SK-N-SH (cell line): Measurements from ENCODE around the gene RPS8. TPM values are rescaled to one million over a fixed set of nuclear protein-coding genes. Genes with fewer than 3 reads are reported as not detected.
A peak's percentile ranks its signal among the peaks of the same experiment; 100 is the strongest.

Experiments
- CTCF ChIA-PET: fragments of 300-600, 350-600 bp; formaldehyde crosslinking; extraction: SDS; loops from one replicate; lab custom pipeline; 2021; lab: Yijun Ruan, JAX
- POLR2A ChIA-PET: fragments of 350-600 bp; sonication (Branson Sonifier 250); formaldehyde crosslinking; extraction: SDS; loops from one replicate; lab custom pipeline; 2020; ENCODE audit warnings: antibody characterized with exemption, inconsistent platforms; lab: Yijun Ruan, JAX
- DNase-seq: peaks from one replicate; pipeline ENCODE4 v3.0.0; 2012
- H2AFZ ChIP-seq: fragments of 200-600 bp; sonication (generic); 2 replicates; pipeline ENCODE4 v1.8.1; 2016; ENCODE audit warnings: antibody characterized with exemption, mild to moderate bottlenecking, low read depth
- H3F3A ChIP-seq: fragments of 200-600 bp; sonication (generic); replicated peaks from 2 replicates; pipeline ENCODE3; 2016; ENCODE audit warnings: antibody characterized with exemption, mild to moderate bottlenecking; ENCODE audit not compliant: insufficient read depth
- H3K27ac ChIP-seq, 2 experiments: fragments of 200-500 bp in 1 of 2; fragments of 200-600 bp in 1 of 2; sonication (Bioruptor generic) in 1 of 2; sonication (generic), shearing (Covaris generic) in 1 of 2; 2 replicates each; pipeline versions ENCODE4 v1.5.1 to v1.6.1; 2014 to 2016; ENCODE audit warnings: low read depth in 2 of 2, inconsistent platforms in 1 of 2, low read length in 1 of 2, mild to moderate bottlenecking in 1 of 2, mixed read lengths in 1 of 2
- H3K27me3 ChIP-seq: fragments of 200-600 bp; sonication (generic), shearing (Covaris generic); 2 replicates; pipeline ENCODE4 v1.6.1; 2016; ENCODE audit warnings: mixed run types; ENCODE audit not compliant: insufficient read depth
- H3K36me3 ChIP-seq, 2 experiments: fragments of 200-500 bp in 1 of 2; fragments of 200-600 bp in 1 of 2; sonication (Bioruptor generic) in 1 of 2; sonication (generic) in 1 of 2; replicated peaks in 1 of 2; 2 replicates each; pipeline versions ENCODE3 to v1.5.1; 2014 to 2016; ENCODE audit warnings: low read length in 1 of 2, mild to moderate bottlenecking in 1 of 2; ENCODE audit not compliant: insufficient read depth in 2 of 2, control insufficient read depth in 1 of 2
- H3K4me1 ChIP-seq, 2 experiments: fragments of 200-500 bp in 1 of 2; fragments of 200-600 bp in 1 of 2; sonication (Bioruptor generic) in 1 of 2; sonication (generic), shearing (Covaris generic) in 1 of 2; 2 replicates each; pipeline versions ENCODE4 v1.5.1 to v1.6.1; 2014 to 2016; ENCODE audit warnings: low read depth in 1 of 2, low read length in 1 of 2, mixed run types in 1 of 2; ENCODE audit not compliant: insufficient read depth in 2 of 2, control insufficient read depth in 1 of 2
- H3K4me2 ChIP-seq: fragments of 200-600 bp; sonication (generic), shearing (Covaris generic); 2 replicates; pipeline ENCODE4 v1.6.1; 2017; ENCODE audit warnings: mixed run types
- H3K4me3 ChIP-seq, 2 experiments: fragments of 200-500 bp in 1 of 2; fragments of 200-600 bp in 1 of 2; sonication (Bioruptor generic) in 1 of 2; sonication (generic), shearing (Covaris generic) in 1 of 2; 2 replicates each; pipeline versions ENCODE4 v1.5.1 to v1.8.1; 2014 to 2016; ENCODE audit warnings: low read depth in 2 of 2, inconsistent platforms in 1 of 2, low read length in 1 of 2, mild to moderate bottlenecking in 1 of 2, mixed read lengths in 1 of 2, moderate library complexity in 1 of 2
- H3K79me2 ChIP-seq: fragments of 200-600 bp; sonication (generic); 2 replicates; pipeline ENCODE4 v1.8.1; 2017; ENCODE audit warnings: mild to moderate bottlenecking; ENCODE audit not compliant: insufficient read depth
- H3K9ac ChIP-seq: fragments of 200-600 bp; sonication (generic); 2 replicates; pipeline ENCODE4 v1.6.1; 2017; ENCODE audit warnings: mixed run types
- H3K9me2 ChIP-seq: fragments of 200-600 bp; sonication (generic); 2 replicates; pipeline ENCODE4 v1.6.1; 2017; ENCODE audit warnings: mixed run types
- H3K9me3 ChIP-seq: fragments of 200-600 bp; sonication (generic); 2 replicates; pipeline ENCODE4 v1.6.1; 2017; ENCODE audit warnings: mixed run types, mild to moderate bottlenecking, moderate library complexity
- H4K20me1 ChIP-seq: fragments of 200-600 bp; sonication (generic); 2 replicates; pipeline ENCODE4 v1.6.1; 2017; ENCODE audit warnings: mild to moderate bottlenecking, mixed run types; ENCODE audit not compliant: insufficient read depth
- CHD2 ChIP-seq: fragments of 150-350 bp; IDR thresholded peaks from 2 replicates; pipeline ENCODE4 v1.6.1; 2018; ENCODE audit warnings: low read length; ENCODE audit not compliant: partially characterized antibody
- ELF1 ChIP-seq: IDR thresholded peaks from 2 replicates; pipeline ENCODE4 v1.4.0; 2012
- EP300 ChIP-seq, 2 experiments: IDR thresholded peaks; 2 replicates each; pipeline versions ENCODE4 v1.4.0 to v1.6.1; 2012; ENCODE audit warnings: borderline replicate concordance in 1 of 2, low read depth in 1 of 2, low read length in 1 of 2
- EZH2phosphoT487 ChIP-seq: fragments of 200-600 bp; sonication (generic); IDR thresholded peaks from 2 replicates; pipeline ENCODE4 v1.6.1; 2017; ENCODE audit warnings: low read depth, mixed run types, mild to moderate bottlenecking, antibody characterized with exemption, moderate library complexity, borderline replicate concordance
- FOSL2 ChIP-seq: IDR thresholded peaks from 2 replicates; pipeline ENCODE4 v1.4.0; 2012; ENCODE audit warnings: low read depth, mild to moderate bottlenecking, moderate library complexity, borderline replicate concordance
- FOXJ3 ChIP-seq: sonication (generic); formaldehyde crosslinking; IDR thresholded peaks from 2 replicates; pipeline ENCODE4 v1.5.1; 2020; ENCODE audit warnings: mild to moderate bottlenecking, missing genetic modification reagents
- FOXM1 ChIP-seq: IDR thresholded peaks from 2 replicates; pipeline ENCODE4 v1.4.0; 2012; ENCODE audit warnings: low read depth, mild to moderate bottlenecking
- GABPA ChIP-seq: IDR thresholded peaks from 2 replicates; pipeline ENCODE4 v1.4.0; 2012; ENCODE audit warnings: low read depth, mild to moderate bottlenecking
- GATA2 ChIP-seq: sonication (generic); formaldehyde crosslinking; IDR thresholded peaks from 2 replicates; pipeline ENCODE4 v1.5.0; 2020; ENCODE audit warnings: mild to moderate bottlenecking, missing genetic modification reagents
- JUND ChIP-seq: IDR thresholded peaks from 2 replicates; pipeline ENCODE4 v1.4.0; 2012
- MEF2A ChIP-seq: IDR thresholded peaks from 2 replicates; pipeline ENCODE4 v1.4.0; 2012; ENCODE audit warnings: low read depth, borderline replicate concordance
- MXI1 ChIP-seq: IDR thresholded peaks from 2 replicates; pipeline ENCODE4 v1.6.1; 2012; ENCODE audit warnings: mild to moderate bottlenecking, low read depth, low read length, improper control_type of control experiment
- NFIC ChIP-seq: IDR thresholded peaks from 2 replicates; pipeline ENCODE4 v1.4.0; 2012; ENCODE audit warnings: borderline replicate concordance
- POLR2AphosphoS5 ChIP-seq: IDR thresholded peaks from 2 replicates; pipeline ENCODE4 v1.6.1; 2012; ENCODE audit warnings: low read depth, low read length
- RAD21 ChIP-seq: IDR thresholded peaks from 2 replicates; pipeline ENCODE4 v1.6.1; 2012; ENCODE audit warnings: mild to moderate bottlenecking, low read length
- RCOR1 ChIP-seq: fragments of 150-350 bp; IDR thresholded peaks from 2 replicates; pipeline ENCODE4 v1.6.1; 2017; ENCODE audit warnings: antibody characterized with exemption, low read length
- RFX5 ChIP-seq: IDR thresholded peaks from 2 replicates; pipeline ENCODE4 v1.6.1; 2012; ENCODE audit warnings: mild to moderate bottlenecking, improper control_type of control experiment, low read length
- RXRA ChIP-seq: IDR thresholded peaks from 2 replicates; pipeline ENCODE4 v1.4.0; 2012; ENCODE audit warnings: low read depth, mild to moderate bottlenecking, borderline replicate concordance
- SIN3A ChIP-seq: IDR thresholded peaks from 2 replicates; pipeline ENCODE4 v1.6.1; 2012; ENCODE audit warnings: low read depth, mild to moderate bottlenecking, low read length, moderate library complexity, borderline replicate concordance
- SMC3 ChIP-seq: IDR thresholded peaks from 2 replicates; pipeline ENCODE4 v1.6.1; 2012; ENCODE audit warnings: low read depth, low read length, improper control_type of control experiment
- TAF1 ChIP-seq: IDR thresholded peaks from 2 replicates; pipeline ENCODE4 v1.6.1; 2012; ENCODE audit warnings: low read depth, mild to moderate bottlenecking, low read length, moderate library complexity, borderline replicate concordance
- TCF12 ChIP-seq: IDR thresholded peaks from 2 replicates; pipeline ENCODE4 v1.4.0; 2012
- TEAD4 ChIP-seq: IDR thresholded peaks from 2 replicates; pipeline ENCODE4 v1.4.0; 2012; ENCODE audit warnings: mild to moderate bottlenecking, borderline replicate concordance; ENCODE audit not compliant: insufficient read depth
- YY1 ChIP-seq: IDR thresholded peaks from 2 replicates; pipeline ENCODE4 v1.4.0; 2012; ENCODE audit warnings: low read depth, mild to moderate bottlenecking
- WGBS: methylation state at CpG from one replicate; pipeline ENCODE4 v1.1.6; 2017; ENCODE audit warnings: low lambda C conversion rate; 5-methylcytosine and 5-hydroxymethylcytosine counted together
- polyA plus RNA-seq, 3 experiments: library from polyadenylated mRNA; depleted of rRNA; stranded (reverse); fragments of >200 nt; gene quantifications; 2 replicates each; pipeline ENCODE4 v1.2.3, GENCODE V29; 2012
- TF ChIP-seq, protein P1 (sequence below): IDR thresholded peaks from 2 replicates; pipeline ENCODE4 v1.6.1; 2012; ENCODE audit warnings: mild to moderate bottlenecking, low read depth, low read length, moderate library complexity
- TF ChIP-seq, protein P2 (sequence below): IDR thresholded peaks from 2 replicates; pipeline ENCODE4 v1.4.0; 2012; ENCODE audit warnings: low read depth, borderline replicate concordance
- TF ChIP-seq, protein P3 (sequence below): IDR thresholded peaks from 2 replicates; pipeline ENCODE4; 2012
- TF ChIP-seq, protein P4 (sequence below): IDR thresholded peaks from 2 replicates; pipeline ENCODE4 v1.4.0; 2012; ENCODE audit warnings: low read depth

The RPS8 gene
- polyA plus RNA-seq, 1 of the 3 experiments (the other 2 are of a cell fraction) = 3,303 TPM

DNA sequence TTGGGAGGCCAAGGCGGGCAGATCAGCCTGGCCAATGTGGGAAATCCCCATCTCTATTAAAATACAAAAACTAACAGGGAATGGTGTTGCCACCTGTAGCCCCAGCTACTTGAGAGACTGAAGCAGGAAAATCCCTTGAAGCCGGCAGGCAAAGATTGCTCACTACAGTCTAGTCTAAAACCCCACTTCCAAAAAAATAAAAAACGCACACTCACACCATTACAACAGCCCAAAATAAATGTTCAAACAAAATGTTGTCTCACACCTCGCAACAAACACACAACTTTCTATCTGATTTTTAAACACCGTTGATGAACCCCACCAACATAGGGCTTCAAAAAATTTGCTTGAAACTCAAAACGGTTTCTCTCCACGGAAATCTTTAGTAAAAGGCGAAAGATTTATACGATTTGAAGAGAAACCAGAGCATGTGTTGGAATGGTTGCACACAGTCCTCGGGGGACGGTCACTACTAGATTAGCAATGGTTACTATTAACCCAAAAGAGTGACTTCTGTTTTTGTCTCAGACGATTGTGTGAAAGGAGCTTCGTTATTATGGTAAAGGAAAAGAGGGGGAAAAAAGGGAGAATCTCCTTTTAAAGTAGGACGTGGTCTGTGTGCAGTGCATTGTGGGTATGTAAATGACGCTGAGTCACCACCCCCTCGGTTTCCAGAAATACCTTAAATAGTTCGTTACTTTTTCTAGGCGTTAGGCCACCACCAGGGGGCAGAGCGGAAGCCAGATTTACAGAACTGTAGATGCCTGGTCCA, 44.4 kb upstream of the RPS8 start, which contains the start of gene RNU5D-1:
TSS of gene RNU5D-1 (minus strand) at position 430 of the 772 bp plus-strand sequence.
- POLR2A ChIA-PET = interaction anchor here (0.6 to 1.9 kb wide), 9 partner anchors 45 to 572 kb away, joined by 3 to 16 read pairs (median 3); partner anchors contain the start of genes PLK3, RPS8 and UROD
- no peaks in the 10 kb centered on the region for H3K27me3 ChIP-seq
- H3F3A ChIP-seq = peaks cover 42% of the 10 kb centered on the region
- 1% methylated on average over 19 of the region's 19 CpGs for WGBS
- H3K9ac ChIP-seq = peak within 1 kb of the TSS; percentile 74
- H3K4me3 ChIP-seq = peak within 1 kb of the TSS; percentile 2 to 23; a peak in 2 of 4 replicates
- H3K9me2 ChIP-seq = no peaks in the 10 kb centered on the region
- H3K27ac ChIP-seq = peak within 1 kb of the TSS; percentile 95 to 98
- peak within 1 kb of the TSS; percentile 60 for H2AFZ ChIP-seq
- no peaks in the 10 kb centered on the region for H3K4me1 ChIP-seq
- no peaks in the 10 kb centered on the region for H3K9me3 ChIP-seq
- no peaks in the 10 kb centered on the region for H4K20me1 ChIP-seq
- no peaks in the 10 kb centered on the region for H3K36me3 ChIP-seq
- no peaks in the 10 kb centered on the region for H3K79me2 ChIP-seq
- CTCF ChIA-PET = interaction anchor here (0.6 to 5.7 kb wide), 29 partner anchors 11 to 731 kb away, joined by 3 to 52 read pairs (median 4); partner anchors contain the start of genes PLK3 and RPS8
- peak within 1 kb of the TSS; percentile 26 for H3K4me2 ChIP-seq
- peak; percentile 89 for DNase-seq
- TF ChIP-seq FOXM1 (0 out of 2 replicates have a peak, but pooled peaks have one; percentile 46), SIN3A (peak; percentile 100), RCOR1 (0 out of 2 replicates have a peak, but pooled peaks have one; percentile 20), EP300 (IDR thresholded peaks at IDR 0.05; ENCODE audit: borderline replicate concordance in 1 of 2, low read depth in 1 of 2, low read length in 1 of 2) (peak; percentile 51 to 69; a peak in 3 of 4 replicates), JUND (peak; percentile 54), RFX5 (0 out of 2 replicates have a peak, but pooled peaks have one; percentile 23), POLR2AphosphoS5 (peak; percentile 100), YY1 (no peak; the same call in 1 of the 2 replicates), FOXJ3 (CRISPR knock-in tag) (no peak), ELF1 (peak; percentile 52; the same call in 1 of the 2 replicates), TCF12 (peak; percentile 54), MEF2A (no peak), RXRA (0 out of 2 replicates have a peak, but pooled peaks have one; percentile 11), TAF1 (peak; percentile 16), TEAD4 (peak; percentile 86), SMC3 (peak; percentile 51), GATA2 (CRISPR knock-in tag) (no peak), CHD2 (peak; percentile 26), GABPA (peak; percentile 35; the same call in 1 of the 2 replicates), FOSL2 (peak; percentile 81; the same call in 1 of the 2 replicates), EZH2phosphoT487 (no peak), RAD21 (peak; percentile 54), MXI1 (peak; percentile 51; the same call in 1 of the 2 replicates), NFIC (peak; percentile 30)
- TF ChIP-seq, protein P1, sequence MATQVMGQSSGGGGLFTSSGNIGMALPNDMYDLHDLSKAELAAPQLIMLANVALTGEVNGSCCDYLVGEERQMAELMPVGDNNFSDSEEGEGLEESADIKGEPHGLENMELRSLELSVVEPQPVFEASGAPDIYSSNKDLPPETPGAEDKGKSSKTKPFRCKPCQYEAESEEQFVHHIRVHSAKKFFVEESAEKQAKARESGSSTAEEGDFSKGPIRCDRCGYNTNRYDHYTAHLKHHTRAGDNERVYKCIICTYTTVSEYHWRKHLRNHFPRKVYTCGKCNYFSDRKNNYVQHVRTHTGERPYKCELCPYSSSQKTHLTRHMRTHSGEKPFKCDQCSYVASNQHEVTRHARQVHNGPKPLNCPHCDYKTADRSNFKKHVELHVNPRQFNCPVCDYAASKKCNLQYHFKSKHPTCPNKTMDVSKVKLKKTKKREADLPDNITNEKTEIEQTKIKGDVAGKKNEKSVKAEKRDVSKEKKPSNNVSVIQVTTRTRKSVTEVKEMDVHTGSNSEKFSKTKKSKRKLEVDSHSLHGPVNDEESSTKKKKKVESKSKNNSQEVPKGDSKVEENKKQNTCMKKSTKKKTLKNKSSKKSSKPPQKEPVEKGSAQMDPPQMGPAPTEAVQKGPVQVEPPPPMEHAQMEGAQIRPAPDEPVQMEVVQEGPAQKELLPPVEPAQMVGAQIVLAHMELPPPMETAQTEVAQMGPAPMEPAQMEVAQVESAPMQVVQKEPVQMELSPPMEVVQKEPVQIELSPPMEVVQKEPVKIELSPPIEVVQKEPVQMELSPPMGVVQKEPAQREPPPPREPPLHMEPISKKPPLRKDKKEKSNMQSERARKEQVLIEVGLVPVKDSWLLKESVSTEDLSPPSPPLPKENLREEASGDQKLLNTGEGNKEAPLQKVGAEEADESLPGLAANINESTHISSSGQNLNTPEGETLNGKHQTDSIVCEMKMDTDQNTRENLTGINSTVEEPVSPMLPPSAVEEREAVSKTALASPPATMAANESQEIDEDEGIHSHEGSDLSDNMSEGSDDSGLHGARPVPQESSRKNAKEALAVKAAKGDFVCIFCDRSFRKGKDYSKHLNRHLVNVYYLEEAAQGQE = 0 out of 2 replicates have a peak, but pooled peaks have one; percentile 21
- TF ChIP-seq, protein P2, sequence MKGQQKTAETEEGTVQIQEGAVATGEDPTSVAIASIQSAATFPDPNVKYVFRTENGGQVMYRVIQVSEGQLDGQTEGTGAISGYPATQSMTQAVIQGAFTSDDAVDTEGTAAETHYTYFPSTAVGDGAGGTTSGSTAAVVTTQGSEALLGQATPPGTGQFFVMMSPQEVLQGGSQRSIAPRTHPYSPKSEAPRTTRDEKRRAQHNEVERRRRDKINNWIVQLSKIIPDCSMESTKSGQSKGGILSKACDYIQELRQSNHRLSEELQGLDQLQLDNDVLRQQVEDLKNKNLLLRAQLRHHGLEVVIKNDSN = no peak
- TF ChIP-seq, protein P3, sequence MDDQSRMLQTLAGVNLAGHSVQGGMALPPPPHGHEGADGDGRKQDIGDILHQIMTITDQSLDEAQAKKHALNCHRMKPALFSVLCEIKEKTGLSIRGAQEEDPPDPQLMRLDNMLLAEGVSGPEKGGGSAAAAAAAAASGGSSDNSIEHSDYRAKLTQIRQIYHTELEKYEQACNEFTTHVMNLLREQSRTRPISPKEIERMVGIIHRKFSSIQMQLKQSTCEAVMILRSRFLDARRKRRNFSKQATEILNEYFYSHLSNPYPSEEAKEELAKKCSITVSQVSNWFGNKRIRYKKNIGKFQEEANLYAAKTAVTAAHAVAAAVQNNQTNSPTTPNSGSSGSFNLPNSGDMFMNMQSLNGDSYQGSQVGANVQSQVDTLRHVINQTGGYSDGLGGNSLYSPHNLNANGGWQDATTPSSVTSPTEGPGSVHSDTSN = peak; percentile 70
- TF ChIP-seq, protein P4, sequence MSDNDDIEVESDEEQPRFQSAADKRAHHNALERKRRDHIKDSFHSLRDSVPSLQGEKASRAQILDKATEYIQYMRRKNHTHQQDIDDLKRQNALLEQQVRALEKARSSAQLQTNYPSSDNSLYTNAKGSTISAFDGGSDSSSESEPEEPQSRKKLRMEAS = peak; percentile 94
